Karpas-422 (cell line): ENCODE measurements around the gene SEMA5A. TPM values are rescaled to one million over a fixed set of nuclear protein-coding genes. Genes with fewer than 3 reads are reported as not detected.

ENCODE experiments used
- DNase-seq: peaks from one replicate; pipeline ENCODE4 v3.0.0-alpha.2; 2015
- H2AFZ ChIP-seq: fragments of 200-600 bp; sonication (generic); 2 replicates; pipeline ENCODE4 v1.6.1; 2014; ENCODE audit warnings: antibody characterized with exemption, low read length, mixed read lengths
- H3K27ac ChIP-seq: fragments of 200-600 bp; sonication (generic); 2 replicates; pipeline ENCODE4 v1.5.1; 2014; ENCODE audit warnings: mild to moderate bottlenecking, low read length, moderate library complexity
- H3K27me3 ChIP-seq: fragments of 200-600 bp; sonication (generic); 2 replicates; pipeline ENCODE4 v1.6.1; 2014; ENCODE audit warnings: low read length, mixed read lengths
- H3K36me3 ChIP-seq: fragments of 200-600 bp; sonication (generic); 2 replicates; pipeline ENCODE4 v1.6.1; 2014; ENCODE audit warnings: low read length, mixed read lengths; ENCODE audit not compliant: insufficient read depth
- H3K4me1 ChIP-seq: fragments of 200-600 bp; sonication (generic); 2 replicates; pipeline ENCODE4 v1.6.1; 2014; ENCODE audit warnings: mild to moderate bottlenecking, low read length, mixed read lengths
- H3K4me2 ChIP-seq: fragments of 200-600 bp; sonication (generic); 2 replicates; pipeline ENCODE4 v1.6.1; 2014; ENCODE audit warnings: low read length, low read depth, mild to moderate bottlenecking; ENCODE audit not compliant: poor library complexity, severe bottlenecking
- H3K4me3 ChIP-seq: fragments of 200-600 bp; sonication (generic); 2 replicates; pipeline ENCODE4 v1.5.1; 2014; ENCODE audit warnings: mild to moderate bottlenecking, antibody characterized with exemption, low read length, mixed read lengths
- H3K79me2 ChIP-seq: fragments of 200-600 bp; sonication (generic); 2 replicates; pipeline ENCODE4 v1.6.1; 2014; ENCODE audit warnings: mild to moderate bottlenecking, low read length, mixed read lengths
- H3K9ac ChIP-seq: fragments of 200-600 bp; sonication (generic); 2 replicates; pipeline ENCODE4 v1.6.0; 2014; ENCODE audit warnings: low read length
- H3K9me2 ChIP-seq: fragments of 200-600 bp; sonication (generic), shearing (Covaris generic); replicated peaks from 2 replicates; pipeline ENCODE4 v1.6.0; 2014; ENCODE audit warnings: mild to moderate bottlenecking, low read length, moderate library complexity; ENCODE audit not compliant: insufficient read depth
- H3K9me3 ChIP-seq: fragments of 300-700, 200-600 bp; sonication (generic); 2 replicates; pipeline ENCODE4 v1.6.1; 2014; ENCODE audit warnings: low read length, mixed read lengths
- H4K20me1 ChIP-seq: fragments of 200-600 bp; sonication (generic); 2 replicates; pipeline ENCODE4 v1.6.1; 2014; ENCODE audit warnings: mild to moderate bottlenecking, antibody characterized with exemption, low read length, low read depth; ENCODE audit not compliant: insufficient read depth
- total RNA-seq: library from RNA; depleted of rRNA; stranded (reverse); fragments of >200 nt; shearing (Covaris generic); gene quantifications from 2 replicates; pipeline ENCODE4 v1.2.3, GENCODE V29; 2014; ENCODE audit warnings: low replicate concordance

Gene SEMA5A
- total RNA-seq, 1 experiment from 2014 or later = not detected

GRCh38 chr5:9035346-9035745 is 510.5 kb downstream of the SEMA5A start:
- Histone ChIP-seq H4K20me1 (no peaks in the 10 kb centered on the region), H3K4me1 (no peaks in the 10 kb centered on the region), H3K27me3 (no peaks in the 10 kb centered on the region), H2AFZ (no peak overlapping the region), H3K4me2 (no peak overlapping the region), H3K9me3 (peaks cover 15% of the 10 kb centered on the region), H3K79me2 (no peaks in the 10 kb centered on the region), H3K9me2 (no peaks in the 10 kb centered on the region), H3K27ac (no peak overlapping the region), H3K9ac (no peak overlapping the region), H3K4me3 (no peak overlapping the region), H3K36me3 (no peaks in the 10 kb centered on the region)
- no peak for DNase-seq

GRCh38 chr5:9034649-9035048 is 511.2 kb downstream of the SEMA5A start:
- Histone ChIP-seq H3K9me2 (no peaks in the 10 kb centered on the region), H3K4me1 (no peaks in the 10 kb centered on the region), H3K9me3 (peaks cover 15% of the 10 kb centered on the region), H3K4me3 (no peak overlapping the region), H4K20me1 (no peaks in the 10 kb centered on the region), H3K4me2 (no peak overlapping the region), H2AFZ (no peak overlapping the region), H3K79me2 (no peaks in the 10 kb centered on the region), H3K9ac (no peak overlapping the region), H3K27me3 (no peaks in the 10 kb centered on the region), H3K36me3 (no peaks in the 10 kb centered on the region), H3K27ac (no peak overlapping the region)
- no peak for DNase-seq

GRCh38 chr5:9033524-9033923 is 512.4 kb downstream of the SEMA5A start:
- H3K9me3 ChIP-seq = peaks cover 24% of the 10 kb centered on the region
- H3K79me2 ChIP-seq = no peaks in the 10 kb centered on the region
- H3K27ac ChIP-seq = no peak overlapping the region
- H3K4me1 ChIP-seq = no peaks in the 10 kb centered on the region
- no peak for DNase-seq
- no peaks in the 10 kb centered on the region for H4K20me1 ChIP-seq
- no peaks in the 10 kb centered on the region for H3K9me2 ChIP-seq
- H2AFZ ChIP-seq = no peak overlapping the region
- no peak overlapping the region for H3K4me3 ChIP-seq
- no peaks in the 10 kb centered on the region for H3K27me3 ChIP-seq
- no peak overlapping the region for H3K9ac ChIP-seq
- no peak overlapping the region for H3K4me2 ChIP-seq
- H3K36me3 ChIP-seq = no peaks in the 10 kb centered on the region

GRCh38 chr5:9025942-9026341 is 519.9 kb downstream of the SEMA5A start:
- DNase-seq = no peak
- no peaks in the 10 kb centered on the region for H3K79me2 ChIP-seq
- H3K27me3 ChIP-seq = no peaks in the 10 kb centered on the region
- no peak overlapping the region for H3K4me2 ChIP-seq
- H3K9me2 ChIP-seq = no peaks in the 10 kb centered on the region
- H3K27ac ChIP-seq = no peak overlapping the region
- no peaks in the 10 kb centered on the region for H3K4me1 ChIP-seq
- no peaks in the 10 kb centered on the region for H3K36me3 ChIP-seq
- no peak overlapping the region for H2AFZ ChIP-seq
- H4K20me1 ChIP-seq = no peaks in the 10 kb centered on the region
- no peak overlapping the region for H3K4me3 ChIP-seq
- peaks cover 35% of the 10 kb centered on the region for H3K9me3 ChIP-seq
- no peak overlapping the region for H3K9ac ChIP-seq

GRCh38 chr5:9020996-9021395 is 524.9 kb downstream of the SEMA5A start:
- no peaks in the 10 kb centered on the region for H4K20me1 ChIP-seq
- DNase-seq = no peak
- H3K27ac ChIP-seq = no peak overlapping the region

GRCh38 chr5:9015937-9016270 is 530.0 kb downstream of the SEMA5A start:
- Histone ChIP-seq H3K79me2 (no peaks in the 10 kb centered on the region), H3K4me3 (no peak overlapping the region), H3K9me3 (peaks cover 4% of the 10 kb centered on the region), H3K27ac (no peak overlapping the region), H2AFZ (no peak overlapping the region), H3K4me2 (no peak overlapping the region), H3K4me1 (no peaks in the 10 kb centered on the region), H4K20me1 (no peaks in the 10 kb centered on the region), H3K9ac (no peak overlapping the region), H3K36me3 (no peaks in the 10 kb centered on the region), H3K9me2 (no peaks in the 10 kb centered on the region), H3K27me3 (no peaks in the 10 kb centered on the region)
- DNase-seq = no peak

More at GRCh38 chr5:9020996-9021395, 524.9 kb downstream of the SEMA5A start:
- Histone ChIP-seq H3K4me3 (no peak overlapping the region), H3K4me2 (no peak overlapping the region), H3K36me3 (no peaks in the 10 kb centered on the region), H3K9ac (no peak overlapping the region), H3K9me2 (no peaks in the 10 kb centered on the region), H3K27me3 (no peaks in the 10 kb centered on the region), H2AFZ (no peak overlapping the region), H3K9me3 (peaks cover 27% of the 10 kb centered on the region), H3K79me2 (no peaks in the 10 kb centered on the region), H3K4me1 (no peaks in the 10 kb centered on the region)

- H3K4me3 ChIP-seq = no peak overlapping the region
- H3K9me2 ChIP-seq = no peaks in the 10 kb centered on the region
- peaks cover 4% of the 10 kb centered on the region for H3K9me3 ChIP-seq
- DNase-seq = no peak
- no peaks in the 10 kb centered on the region for H3K79me2 ChIP-seq
- H3K36me3 ChIP-seq = no peaks in the 10 kb centered on the region
- no peaks in the 10 kb centered on the region for H3K4me1 ChIP-seq
- H3K27ac ChIP-seq = no peak overlapping the region
- no peaks in the 10 kb centered on the region for H4K20me1 ChIP-seq
- H3K4me2 ChIP-seq = no peak overlapping the region
- no peaks in the 10 kb centered on the region for H3K27me3 ChIP-seq
- H3K9ac ChIP-seq = no peak overlapping the region
- no peak overlapping the region for H2AFZ ChIP-seq
Measured at GRCh38 chr5:9015260-9015936, 530.5 kb downstream of the SEMA5A start.

GRCh38 chr5:9013147-9013546 is 532.7 kb downstream of the SEMA5A start:
- no peaks in the 10 kb centered on the region for H3K9me3 ChIP-seq
- no peaks in the 10 kb centered on the region for H3K36me3 ChIP-seq
- H2AFZ ChIP-seq = no peak overlapping the region
- no peak for DNase-seq
- H3K4me1 ChIP-seq = no peaks in the 10 kb centered on the region
- no peak overlapping the region for H3K27ac ChIP-seq
- H3K79me2 ChIP-seq = no peaks in the 10 kb centered on the region
- no peaks in the 10 kb centered on the region for H3K9me2 ChIP-seq
- H4K20me1 ChIP-seq = no peaks in the 10 kb centered on the region
- H3K27me3 ChIP-seq = no peaks in the 10 kb centered on the region
- H3K4me3 ChIP-seq = no peak overlapping the region
- H3K9ac ChIP-seq = no peak overlapping the region
- H3K4me2 ChIP-seq = no peak overlapping the region
